ENCODE measurements around the gene TMEM176A.

- no peak for TF ChIP-seq CSRNP3 (CRISPR knock-in tag; IDR thresholded peaks at IDR 0.05)
- TF ChIP-seq ESRRG (CRISPR knock-in tag; IDR thresholded peaks at IDR 0.05) = 0 out of 2 replicates have a peak, but pooled peaks have one; percentile 36
- no peak for TF ChIP-seq RARB (CRISPR knock-in tag; IDR thresholded peaks at IDR 0.05)
- TF ChIP-seq CREB5 (CRISPR knock-in tag; IDR thresholded peaks at IDR 0.05; ENCODE audit: low read depth) = peak; percentile 98
Measured at GRCh38 chr7:150788474-150789269, 11.9 kb upstream of the TMEM176A start.

Data from SK-N-SH treated with all-trans-retinoic acid at 6 μM for 48 hours (cell line).